GM23338 (cell line): Measurements from ENCODE around the gene JUP. TPM values are rescaled to one million over a fixed set of nuclear protein-coding genes. Genes with fewer than 3 reads are reported as not detected.

Source experiments
- ATAC-seq: fragments of 200-7000 bp; cut with Tn5 transposase; 3 replicates; pipeline ENCODE4 v1.9.1; 2020
- DNase-seq: peaks from one replicate; pipeline ENCODE4 v3.0.0-alpha.2; 2015; ENCODE audit warnings: low spot score
- H2AFZ ChIP-seq: fragments of 200-600 bp; sonication (generic); 2 replicates; pipeline ENCODE4 v1.8.0; 2016; ENCODE audit warnings: antibody characterized with exemption, mild to moderate bottlenecking, moderate library complexity
- H3F3A ChIP-seq: fragments of 200-600 bp; sonication (generic); replicated peaks from 2 replicates; pipeline ENCODE4 v1.8.0; 2017; ENCODE audit warnings: antibody characterized with exemption, mixed run types, low read depth
- H3K27ac ChIP-seq: fragments of 200-600 bp; sonication (generic); 2 replicates; pipeline ENCODE4 v1.6.1; 2016; ENCODE audit warnings: low read depth
- H3K27me3 ChIP-seq: fragments of 200-600 bp; sonication (generic); 2 replicates; pipeline ENCODE4 v1.8.0; 2016; ENCODE audit warnings: mild to moderate bottlenecking, mixed run types, moderate library complexity; ENCODE audit not compliant: insufficient read depth
- H3K36me3 ChIP-seq: fragments of 200-600 bp; sonication (generic); 2 replicates; pipeline ENCODE4 v1.8.0; 2016; ENCODE audit warnings: mild to moderate bottlenecking; ENCODE audit not compliant: insufficient read depth
- H3K4me1 ChIP-seq: fragments of 200-600 bp; sonication (generic); 2 replicates; pipeline ENCODE4 v1.8.0; 2016; ENCODE audit warnings: mild to moderate bottlenecking, moderate library complexity; ENCODE audit not compliant: insufficient read depth
- H3K4me2 ChIP-seq: fragments of 200-600 bp; sonication (generic); 2 replicates; pipeline ENCODE4 v1.7.1; 2017; ENCODE audit warnings: mixed run types
- H3K4me3 ChIP-seq: fragments of 200-600 bp; sonication (generic); 2 replicates; pipeline ENCODE4 v1.6.1; 2016; ENCODE audit warnings: mixed run types
- H3K79me2 ChIP-seq: fragments of 200-600 bp; sonication (generic); replicated peaks from 2 replicates; pipeline ENCODE4 v1.8.0; 2017; ENCODE audit warnings: mild to moderate bottlenecking; ENCODE audit not compliant: insufficient read depth
- H3K9me2 ChIP-seq: fragments of 200-600 bp; sonication (generic); 2 replicates; pipeline ENCODE4 v1.8.0; 2017; ENCODE audit not compliant: insufficient read depth
- H4K20me1 ChIP-seq: fragments of 200-600 bp; sonication (generic); replicated peaks from 2 replicates; pipeline ENCODE4 v1.8.0; 2017; ENCODE audit warnings: mild to moderate bottlenecking; ENCODE audit not compliant: insufficient read depth
- H3K27ac Mint-ChIP-seq: 2 replicates; pipeline ENCODE4 v1.8.0; 2020; ENCODE audit warnings: inconsistent platforms, mild to moderate bottlenecking, moderate library complexity, mixed read lengths
- H3K27me3 Mint-ChIP-seq: 3 replicates; pipeline ENCODE4 v1.8.0; 2022; ENCODE audit warnings: low read depth, mild to moderate bottlenecking, moderate library complexity, mixed read lengths, inconsistent platforms; ENCODE audit not compliant: insufficient read depth, poor library complexity
- H3K36me3 Mint-ChIP-seq: 3 replicates; pipeline ENCODE4 v1.8.0; 2021; ENCODE audit warnings: low read depth, mild to moderate bottlenecking, inconsistent platforms, moderate library complexity, mixed read lengths
- H3K4me1 Mint-ChIP-seq: 3 replicates; pipeline ENCODE4 v1.8.0; 2020; ENCODE audit warnings: mild to moderate bottlenecking, inconsistent platforms, mixed read lengths
- H3K4me3 Mint-ChIP-seq: 3 replicates; pipeline ENCODE4 v1.8.0; 2021; ENCODE audit warnings: moderate library complexity, mild to moderate bottlenecking, inconsistent platforms, mixed read lengths
- H3K9me3 Mint-ChIP-seq: 3 replicates; pipeline ENCODE4 v1.8.0; 2020; ENCODE audit warnings: moderate library complexity, mild to moderate bottlenecking, inconsistent platforms, mixed read lengths
- CREB1 ChIP-seq: fragments of 250-450 bp; sonication (Bioruptor Pico); IDR thresholded peaks from 2 replicates; pipeline ENCODE4 v1.5.0; 2020; ENCODE audit warnings: low read depth, mild to moderate bottlenecking, moderate library complexity
- EZH2 ChIP-seq: fragments of 200-600 bp; sonication (generic); IDR thresholded peaks from one replicate; pipeline ENCODE4 v1.8.0; 2017; ENCODE audit warnings: antibody characterized with exemption, mild to moderate bottlenecking, low read depth; ENCODE audit not compliant: unreplicated experiment
- EZH2phosphoT487 ChIP-seq: fragments of 200-600 bp; sonication (generic); IDR thresholded peaks from one replicate; pipeline ENCODE4 v1.8.1; 2018; ENCODE audit warnings: antibody characterized with exemption; ENCODE audit not compliant: unreplicated experiment
- JUNB ChIP-seq: IDR thresholded peaks from one replicate; pipeline ENCODE4 v1.6.1; 2016; ENCODE audit warnings: antibody characterized with exemption; ENCODE audit not compliant: unreplicated experiment
- NANOG ChIP-seq: IDR thresholded peaks from 2 replicates; pipeline ENCODE4 v1.6.1; 2016; ENCODE audit warnings: antibody characterized with exemption, borderline replicate concordance
- POLR2AphosphoS5 ChIP-seq: IDR thresholded peaks from 2 replicates; pipeline ENCODE4 v1.6.1; 2016; ENCODE audit warnings: antibody characterized with exemption, low read depth
- REST ChIP-seq: IDR thresholded peaks from one replicate; pipeline ENCODE4 v1.6.1; 2018; ENCODE audit warnings: antibody characterized with exemption; ENCODE audit not compliant: unreplicated experiment
- STAT1 ChIP-seq: IDR thresholded peaks from one replicate; pipeline ENCODE4 v1.6.1; 2016; ENCODE audit warnings: antibody characterized with exemption; ENCODE audit not compliant: unreplicated experiment
- ZNF114 ChIP-seq: fragments of 250-450 bp; sonication (Bioruptor Pico); IDR thresholded peaks from 2 replicates; pipeline ENCODE4 v1.5.0; 2020; ENCODE audit warnings: mild to moderate bottlenecking, moderate library complexity
- ZNF331 ChIP-seq: fragments of 250-450 bp; sonication (Bioruptor Pico); IDR thresholded peaks from 2 replicates; pipeline ENCODE4 v1.5.0; 2020; ENCODE audit warnings: low read depth, mild to moderate bottlenecking, moderate library complexity
- polyA plus RNA-seq: library from polyadenylated mRNA; unstranded; fragments of >200 nt; fragmentation: Nextera tagmentation; extraction: Ambion mirVana; gene quantifications from 2 replicates; pipeline ENCODE4 v1.2.1, GENCODE V29; 2016
- total RNA-seq: library from RNA; depleted of rRNA; stranded (reverse); fragments of >200 nt; shearing (Covaris generic); gene quantifications from 2 replicates; pipeline ENCODE4 v1.2.3, GENCODE V29; 2014
- TF ChIP-seq, protein P1 (sequence below): fragments of 250-450 bp; sonication (Bioruptor Pico); IDR thresholded peaks from 2 replicates; pipeline ENCODE4 v1.5.0; 2020; ENCODE audit warnings: mild to moderate bottlenecking, moderate library complexity
- TF ChIP-seq, protein P2 (sequence below), 2 experiments: fragments of 200-600 bp in 1 of 2; sonication (generic) in 1 of 2; conservative IDR thresholded peaks; 2 replicates each; pipeline versions ENCODE4 v1.5.1 to v1.6.1; 2016 to 2017; ENCODE audit warnings: antibody characterized with exemption in 2 of 2, low read depth in 2 of 2, mild to moderate bottlenecking in 2 of 2, moderate library complexity in 1 of 2
- TF ChIP-seq, protein P3 (sequence below): IDR thresholded peaks from 2 replicates; pipeline ENCODE4 v1.6.1; 2016; ENCODE audit warnings: antibody characterized with exemption

Gene JUP
- total and polyA plus RNA-seq, 2 experiments from 2014 or later, result 45.5 to 177 TPM

GRCh38 chr17:41758601-41759000 lies 27.9 kb downstream of the JUP start:
- Histone ChIP-seq H3K27ac (no peak overlapping the region), H3K27me3 (no peaks in the 10 kb centered on the region), H3K4me3 (no peak overlapping the region), H3K36me3 (peaks cover 10% of the 10 kb centered on the region), H3F3A (peaks cover 4% of the 10 kb centered on the region; the same call in 1 of the 2 replicates), H3K79me2 (no peaks in the 10 kb centered on the region), H4K20me1 (peaks cover 8% of the 10 kb centered on the region; the same call in 1 of the 2 replicates), H2AFZ (no peak overlapping the region), H3K4me2 (no peak overlapping the region), H3K9me2 (no peaks in the 10 kb centered on the region), H3K4me1 (no peaks in the 10 kb centered on the region)
- H3K4me3 Mint-ChIP-seq, result no peak overlapping the region
- H3K27me3 Mint-ChIP-seq, result peaks cover 3% of the 10 kb centered on the region
- DNase-seq (no peak), ATAC-seq (no peak)
- H3K4me1 Mint-ChIP-seq, result no peaks in the 10 kb centered on the region
- H3K36me3 Mint-ChIP-seq, result peaks cover 80% of the 10 kb centered on the region
- H3K27ac Mint-ChIP-seq, result no peak overlapping the region
- no peaks in the 10 kb centered on the region for H3K9me3 Mint-ChIP-seq
- TF ChIP-seq CREB1 (CRISPR knock-in tag), result no peak
- TF ChIP-seq, protein P1, sequence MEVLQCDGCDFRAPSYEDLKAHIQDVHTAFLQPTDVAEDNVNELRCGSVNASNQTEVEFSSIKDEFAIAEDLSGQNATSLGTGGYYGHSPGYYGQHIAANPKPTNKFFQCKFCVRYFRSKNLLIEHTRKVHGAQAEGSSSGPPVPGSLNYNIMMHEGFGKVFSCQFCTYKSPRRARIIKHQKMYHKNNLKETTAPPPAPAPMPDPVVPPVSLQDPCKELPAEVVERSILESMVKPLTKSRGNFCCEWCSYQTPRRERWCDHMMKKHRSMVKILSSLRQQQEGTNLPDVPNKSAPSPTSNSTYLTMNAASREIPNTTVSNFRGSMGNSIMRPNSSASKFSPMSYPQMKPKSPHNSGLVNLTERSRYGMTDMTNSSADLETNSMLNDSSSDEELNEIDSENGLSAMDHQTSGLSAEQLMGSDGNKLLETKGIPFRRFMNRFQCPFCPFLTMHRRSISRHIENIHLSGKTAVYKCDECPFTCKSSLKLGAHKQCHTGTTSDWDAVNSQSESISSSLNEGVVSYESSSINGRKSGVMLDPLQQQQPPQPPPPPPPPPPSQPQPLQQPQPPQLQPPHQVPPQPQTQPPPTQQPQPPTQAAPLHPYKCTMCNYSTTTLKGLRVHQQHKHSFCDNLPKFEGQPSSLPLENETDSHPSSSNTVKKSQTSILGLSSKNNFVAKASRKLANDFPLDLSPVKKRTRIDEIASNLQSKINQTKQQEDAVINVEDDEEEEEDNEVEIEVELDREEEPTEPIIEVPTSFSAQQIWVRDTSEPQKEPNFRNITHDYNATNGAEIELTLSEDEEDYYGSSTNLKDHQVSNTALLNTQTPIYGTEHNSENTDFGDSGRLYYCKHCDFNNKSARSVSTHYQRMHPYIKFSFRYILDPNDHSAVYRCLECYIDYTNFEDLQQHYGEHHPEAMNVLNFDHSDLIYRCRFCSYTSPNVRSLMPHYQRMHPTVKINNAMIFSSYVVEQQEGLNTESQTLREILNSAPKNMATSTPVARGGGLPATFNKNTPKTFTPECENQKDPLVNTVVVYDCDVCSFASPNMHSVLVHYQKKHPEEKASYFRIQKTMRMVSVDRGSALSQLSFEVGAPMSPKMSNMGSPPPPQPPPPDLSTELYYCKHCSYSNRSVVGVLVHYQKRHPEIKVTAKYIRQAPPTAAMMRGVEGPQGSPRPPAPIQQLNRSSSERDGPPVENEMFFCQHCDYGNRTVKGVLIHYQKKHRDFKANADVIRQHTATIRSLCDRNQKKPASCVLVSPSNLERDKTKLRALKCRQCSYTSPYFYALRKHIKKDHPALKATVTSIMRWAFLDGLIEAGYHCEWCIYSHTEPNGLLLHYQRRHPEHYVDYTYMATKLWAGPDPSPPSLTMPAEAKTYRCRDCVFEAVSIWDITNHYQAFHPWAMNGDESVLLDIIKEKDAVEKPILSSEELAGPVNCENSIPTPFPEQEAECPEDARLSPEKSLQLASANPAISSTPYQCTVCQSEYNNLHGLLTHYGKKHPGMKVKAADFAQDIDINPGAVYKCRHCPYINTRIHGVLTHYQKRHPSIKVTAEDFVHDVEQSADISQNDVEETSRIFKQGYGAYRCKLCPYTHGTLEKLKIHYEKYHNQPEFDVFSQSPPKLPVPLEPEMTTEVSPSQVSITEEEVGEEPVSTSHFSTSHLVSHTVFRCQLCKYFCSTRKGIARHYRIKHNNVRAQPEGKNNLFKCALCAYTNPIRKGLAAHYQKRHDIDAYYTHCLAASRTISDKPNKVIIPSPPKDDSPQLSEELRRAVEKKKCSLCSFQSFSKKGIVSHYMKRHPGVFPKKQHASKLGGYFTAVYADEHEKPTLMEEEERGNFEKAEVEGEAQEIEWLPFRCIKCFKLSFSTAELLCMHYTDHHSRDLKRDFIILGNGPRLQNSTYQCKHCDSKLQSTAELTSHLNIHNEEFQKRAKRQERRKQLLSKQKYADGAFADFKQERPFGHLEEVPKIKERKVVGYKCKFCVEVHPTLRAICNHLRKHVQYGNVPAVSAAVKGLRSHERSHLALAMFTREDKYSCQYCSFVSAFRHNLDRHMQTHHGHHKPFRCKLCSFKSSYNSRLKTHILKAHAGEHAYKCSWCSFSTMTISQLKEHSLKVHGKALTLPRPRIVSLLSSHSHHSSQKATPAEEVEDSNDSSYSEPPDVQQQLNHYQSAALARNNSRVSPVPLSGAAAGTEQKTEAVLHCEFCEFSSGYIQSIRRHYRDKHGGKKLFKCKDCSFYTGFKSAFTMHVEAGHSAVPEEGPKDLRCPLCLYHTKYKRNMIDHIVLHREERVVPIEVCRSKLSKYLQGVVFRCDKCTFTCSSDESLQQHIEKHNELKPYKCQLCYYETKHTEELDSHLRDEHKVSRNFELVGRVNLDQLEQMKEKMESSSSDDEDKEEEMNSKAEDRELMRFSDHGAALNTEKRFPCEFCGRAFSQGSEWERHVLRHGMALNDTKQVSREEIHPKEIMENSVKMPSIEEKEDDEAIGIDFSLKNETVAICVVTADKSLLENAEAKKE, result no peak
- TF ChIP-seq POLR2AphosphoS5, result no peak
- no peak for TF ChIP-seq EZH2phosphoT487
- TF ChIP-seq NANOG, result no peak
- TF ChIP-seq EZH2, result no peak
- no peak for TF ChIP-seq ZNF331 (CRISPR knock-in tag)
- TF ChIP-seq ZNF114 (CRISPR knock-in tag), result no peak
- no peak for TF ChIP-seq REST
- TF ChIP-seq, protein P2, sequence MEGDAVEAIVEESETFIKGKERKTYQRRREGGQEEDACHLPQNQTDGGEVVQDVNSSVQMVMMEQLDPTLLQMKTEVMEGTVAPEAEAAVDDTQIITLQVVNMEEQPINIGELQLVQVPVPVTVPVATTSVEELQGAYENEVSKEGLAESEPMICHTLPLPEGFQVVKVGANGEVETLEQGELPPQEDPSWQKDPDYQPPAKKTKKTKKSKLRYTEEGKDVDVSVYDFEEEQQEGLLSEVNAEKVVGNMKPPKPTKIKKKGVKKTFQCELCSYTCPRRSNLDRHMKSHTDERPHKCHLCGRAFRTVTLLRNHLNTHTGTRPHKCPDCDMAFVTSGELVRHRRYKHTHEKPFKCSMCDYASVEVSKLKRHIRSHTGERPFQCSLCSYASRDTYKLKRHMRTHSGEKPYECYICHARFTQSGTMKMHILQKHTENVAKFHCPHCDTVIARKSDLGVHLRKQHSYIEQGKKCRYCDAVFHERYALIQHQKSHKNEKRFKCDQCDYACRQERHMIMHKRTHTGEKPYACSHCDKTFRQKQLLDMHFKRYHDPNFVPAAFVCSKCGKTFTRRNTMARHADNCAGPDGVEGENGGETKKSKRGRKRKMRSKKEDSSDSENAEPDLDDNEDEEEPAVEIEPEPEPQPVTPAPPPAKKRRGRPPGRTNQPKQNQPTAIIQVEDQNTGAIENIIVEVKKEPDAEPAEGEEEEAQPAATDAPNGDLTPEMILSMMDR (conservative IDR thresholded peaks at IDR 0.05; ENCODE audit: low read depth in 2 of 2), result no peak
- TF ChIP-seq JUNB, result no peak
- TF ChIP-seq, protein P3, sequence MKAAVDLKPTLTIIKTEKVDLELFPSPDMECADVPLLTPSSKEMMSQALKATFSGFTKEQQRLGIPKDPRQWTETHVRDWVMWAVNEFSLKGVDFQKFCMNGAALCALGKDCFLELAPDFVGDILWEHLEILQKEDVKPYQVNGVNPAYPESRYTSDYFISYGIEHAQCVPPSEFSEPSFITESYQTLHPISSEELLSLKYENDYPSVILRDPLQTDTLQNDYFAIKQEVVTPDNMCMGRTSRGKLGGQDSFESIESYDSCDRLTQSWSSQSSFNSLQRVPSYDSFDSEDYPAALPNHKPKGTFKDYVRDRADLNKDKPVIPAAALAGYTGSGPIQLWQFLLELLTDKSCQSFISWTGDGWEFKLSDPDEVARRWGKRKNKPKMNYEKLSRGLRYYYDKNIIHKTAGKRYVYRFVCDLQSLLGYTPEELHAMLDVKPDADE, result no peak
- no peak for TF ChIP-seq STAT1
